HCT116 (cell line): ENCODE data around the gene MTG1.

ENCODE experiments used
- EZH2 ChIP-seq: fragments of 200-600 bp; sonication (generic); IDR thresholded peaks from 2 replicates; pipeline ENCODE4 v1.6.1; 2017; ENCODE audit warnings: antibody characterized with exemption, mixed run types
- EZH2phosphoT487 ChIP-seq: fragments of 200-600 bp; IDR thresholded peaks from 2 replicates; pipeline ENCODE4 v1.6.1; 2018; ENCODE audit warnings: antibody characterized with exemption, borderline replicate concordance
- POLR2A ChIP-seq: IDR thresholded peaks from 2 replicates; pipeline ENCODE4 v1.7.0; 2011; ENCODE audit warnings: borderline replicate concordance; ENCODE audit not compliant: insufficient read depth, insufficient read length; ENCODE audit errors: extremely low read depth
- POLR2AphosphoS5 ChIP-seq: IDR thresholded peaks from 2 replicates; pipeline ENCODE4 v1.6.1; 2011; ENCODE audit warnings: mild to moderate bottlenecking, low read depth, low read length, moderate library complexity
- TCF7L2 ChIP-seq: IDR thresholded peaks from 2 replicates; pipeline ENCODE4 v1.7.0; 2011; ENCODE audit warnings: borderline replicate concordance, inconsistent platforms; ENCODE audit not compliant: insufficient read depth, insufficient read length; ENCODE audit errors: extremely low read depth
- YY1 ChIP-seq: IDR thresholded peaks from 2 replicates; pipeline ENCODE4 v1.6.1; 2011; ENCODE audit warnings: low read length, low read depth, moderate library complexity, mild to moderate bottlenecking; ENCODE audit not compliant: insufficient replicate concordance; ENCODE audit errors: extremely low read depth
- TF ChIP-seq, protein P1 (sequence below), 3 experiments: fragments of 200-600 bp in 1 of 3; sonication (generic) in 1 of 3; IDR thresholded peaks in 2 of 3; conservative IDR thresholded peaks in 1 of 3; 2 replicates each; pipeline ENCODE4 v1.5.1; 2012 to 2017; ENCODE audit warnings: low read depth in 2 of 3, low read length in 2 of 3, antibody characterized with exemption in 1 of 3, borderline replicate concordance in 1 of 3, control low read depth in 1 of 3, mild to moderate bottlenecking in 1 of 3, mixed read lengths in 1 of 3, mixed run types in 1 of 3, moderate library complexity in 1 of 3; ENCODE audit not compliant: insufficient read depth in 1 of 3
- TF ChIP-seq, protein P2 (sequence below): IDR thresholded peaks from 2 replicates; pipeline ENCODE4 v1.6.1; 2012; ENCODE audit warnings: low read depth

DNA sequence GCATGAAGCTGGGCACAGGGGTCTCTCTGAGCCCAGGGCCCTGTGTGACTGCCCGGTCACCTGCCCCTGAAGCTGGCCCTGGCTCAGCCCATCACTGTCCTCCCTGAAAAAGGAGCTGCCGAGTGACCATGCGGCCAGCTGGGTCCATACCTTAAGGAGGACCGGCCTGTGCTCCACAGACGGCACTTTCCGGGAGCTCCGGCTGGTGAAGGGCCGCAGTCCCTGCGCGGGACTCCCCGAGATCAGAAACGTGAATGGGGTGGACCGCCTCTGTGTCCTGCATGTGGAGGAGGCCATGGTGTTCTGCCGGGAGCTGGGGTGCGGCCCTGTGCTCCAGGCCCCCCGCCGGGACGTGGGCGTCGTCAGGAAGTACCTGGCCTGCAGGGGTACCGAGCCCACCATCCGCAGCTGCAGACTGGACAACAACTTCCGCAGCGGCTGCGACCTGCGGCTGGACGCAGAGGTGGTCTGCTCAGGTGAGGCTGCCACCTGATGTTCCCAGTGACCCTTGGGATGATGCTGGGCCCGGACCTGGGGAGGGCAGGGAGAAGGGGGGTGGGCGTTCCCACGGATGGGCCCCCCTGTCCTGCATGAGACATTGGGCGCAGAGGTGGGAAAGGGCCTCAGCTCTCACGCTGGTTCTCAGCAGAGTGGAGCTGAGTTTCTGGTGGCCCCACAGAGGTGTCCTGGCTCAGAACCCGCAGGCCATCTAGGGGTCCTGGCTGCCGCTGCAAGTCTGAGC lies 63.3 kb downstream of the MTG1 start:
- no peak for TF ChIP-seq YY1
- TF ChIP-seq, protein P1, sequence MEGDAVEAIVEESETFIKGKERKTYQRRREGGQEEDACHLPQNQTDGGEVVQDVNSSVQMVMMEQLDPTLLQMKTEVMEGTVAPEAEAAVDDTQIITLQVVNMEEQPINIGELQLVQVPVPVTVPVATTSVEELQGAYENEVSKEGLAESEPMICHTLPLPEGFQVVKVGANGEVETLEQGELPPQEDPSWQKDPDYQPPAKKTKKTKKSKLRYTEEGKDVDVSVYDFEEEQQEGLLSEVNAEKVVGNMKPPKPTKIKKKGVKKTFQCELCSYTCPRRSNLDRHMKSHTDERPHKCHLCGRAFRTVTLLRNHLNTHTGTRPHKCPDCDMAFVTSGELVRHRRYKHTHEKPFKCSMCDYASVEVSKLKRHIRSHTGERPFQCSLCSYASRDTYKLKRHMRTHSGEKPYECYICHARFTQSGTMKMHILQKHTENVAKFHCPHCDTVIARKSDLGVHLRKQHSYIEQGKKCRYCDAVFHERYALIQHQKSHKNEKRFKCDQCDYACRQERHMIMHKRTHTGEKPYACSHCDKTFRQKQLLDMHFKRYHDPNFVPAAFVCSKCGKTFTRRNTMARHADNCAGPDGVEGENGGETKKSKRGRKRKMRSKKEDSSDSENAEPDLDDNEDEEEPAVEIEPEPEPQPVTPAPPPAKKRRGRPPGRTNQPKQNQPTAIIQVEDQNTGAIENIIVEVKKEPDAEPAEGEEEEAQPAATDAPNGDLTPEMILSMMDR (IDR thresholded peaks at IDR 0.05 in 2 of 3, conservative IDR thresholded peaks at IDR 0.05 in 1 of 3; ENCODE audit: borderline replicate concordance in 1 of 3, insufficient read depth in 1 of 3, low read depth in 2 of 3, low read length in 2 of 3): no peak
- TF ChIP-seq EZH2: no peak
- TF ChIP-seq, protein P2, sequence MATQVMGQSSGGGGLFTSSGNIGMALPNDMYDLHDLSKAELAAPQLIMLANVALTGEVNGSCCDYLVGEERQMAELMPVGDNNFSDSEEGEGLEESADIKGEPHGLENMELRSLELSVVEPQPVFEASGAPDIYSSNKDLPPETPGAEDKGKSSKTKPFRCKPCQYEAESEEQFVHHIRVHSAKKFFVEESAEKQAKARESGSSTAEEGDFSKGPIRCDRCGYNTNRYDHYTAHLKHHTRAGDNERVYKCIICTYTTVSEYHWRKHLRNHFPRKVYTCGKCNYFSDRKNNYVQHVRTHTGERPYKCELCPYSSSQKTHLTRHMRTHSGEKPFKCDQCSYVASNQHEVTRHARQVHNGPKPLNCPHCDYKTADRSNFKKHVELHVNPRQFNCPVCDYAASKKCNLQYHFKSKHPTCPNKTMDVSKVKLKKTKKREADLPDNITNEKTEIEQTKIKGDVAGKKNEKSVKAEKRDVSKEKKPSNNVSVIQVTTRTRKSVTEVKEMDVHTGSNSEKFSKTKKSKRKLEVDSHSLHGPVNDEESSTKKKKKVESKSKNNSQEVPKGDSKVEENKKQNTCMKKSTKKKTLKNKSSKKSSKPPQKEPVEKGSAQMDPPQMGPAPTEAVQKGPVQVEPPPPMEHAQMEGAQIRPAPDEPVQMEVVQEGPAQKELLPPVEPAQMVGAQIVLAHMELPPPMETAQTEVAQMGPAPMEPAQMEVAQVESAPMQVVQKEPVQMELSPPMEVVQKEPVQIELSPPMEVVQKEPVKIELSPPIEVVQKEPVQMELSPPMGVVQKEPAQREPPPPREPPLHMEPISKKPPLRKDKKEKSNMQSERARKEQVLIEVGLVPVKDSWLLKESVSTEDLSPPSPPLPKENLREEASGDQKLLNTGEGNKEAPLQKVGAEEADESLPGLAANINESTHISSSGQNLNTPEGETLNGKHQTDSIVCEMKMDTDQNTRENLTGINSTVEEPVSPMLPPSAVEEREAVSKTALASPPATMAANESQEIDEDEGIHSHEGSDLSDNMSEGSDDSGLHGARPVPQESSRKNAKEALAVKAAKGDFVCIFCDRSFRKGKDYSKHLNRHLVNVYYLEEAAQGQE: no peak
- no peak for TF ChIP-seq TCF7L2
- no peak for TF ChIP-seq EZH2phosphoT487
- TF ChIP-seq POLR2A: no peak
- TF ChIP-seq POLR2AphosphoS5: no peak
